Measurements from ENCODE around the gene MXI1. TPM values are rescaled to one million over a fixed set of nuclear protein-coding genes. Genes with fewer than 3 reads are reported as not detected.

The MXI1 gene
- total RNA-seq, 1 experiment from 2014 or later: 52.9 TPM

GRCh38 chr10:110209926-110210673, 2.7 kb downstream of the MXI1 start:
- no peak for DNase-seq (ENCODE audit: low read depth, low spot score)
- in situ Hi-C loops (cut with HindIII; ENCODE audit: low pct_unique_long_range_greater_than_20kb, low sequenced_read_pairs): no loop called here

- peak; percentile 97 for DNase-seq (ENCODE audit: low read depth, low spot score)
- in situ Hi-C loops (cut with HindIII; ENCODE audit: low pct_unique_long_range_greater_than_20kb, low sequenced_read_pairs): no loop called here
Observed at GRCh38 chr10:110210674-110211464, 3.5 kb downstream of the MXI1 start.

DNA sequence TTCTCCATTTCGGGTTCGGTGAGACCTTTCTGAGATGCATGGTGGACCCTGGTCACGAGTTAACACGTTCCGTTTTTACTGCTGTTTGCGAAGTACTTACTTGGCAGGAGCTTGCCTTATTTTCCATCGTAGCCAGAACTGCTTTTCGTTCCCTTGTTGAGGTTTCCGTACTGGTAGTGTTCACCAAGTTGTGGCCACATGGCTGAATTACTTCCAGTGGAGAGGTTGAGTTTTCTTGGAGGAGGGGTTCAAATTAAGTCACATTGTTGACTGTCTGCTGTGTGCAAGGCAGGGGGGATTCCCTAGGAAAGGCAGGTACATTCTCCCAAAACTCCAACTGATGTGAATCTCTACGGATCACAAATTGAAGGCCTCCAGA, 4.0 kb downstream of the MXI1 start:
- DNase-seq (ENCODE audit: low read depth, low spot score): no peak
- in situ Hi-C loops (cut with HindIII; ENCODE audit: low pct_unique_long_range_greater_than_20kb, low sequenced_read_pairs): no loop called here

- peak; percentile 48 for DNase-seq (ENCODE audit: low read depth, low spot score)
- in situ Hi-C loops (cut with HindIII; ENCODE audit: low pct_unique_long_range_greater_than_20kb, low sequenced_read_pairs): no loop called here
Observed at GRCh38 chr10:110212119-110213006, 5.0 kb downstream of the MXI1 start.

DNA sequence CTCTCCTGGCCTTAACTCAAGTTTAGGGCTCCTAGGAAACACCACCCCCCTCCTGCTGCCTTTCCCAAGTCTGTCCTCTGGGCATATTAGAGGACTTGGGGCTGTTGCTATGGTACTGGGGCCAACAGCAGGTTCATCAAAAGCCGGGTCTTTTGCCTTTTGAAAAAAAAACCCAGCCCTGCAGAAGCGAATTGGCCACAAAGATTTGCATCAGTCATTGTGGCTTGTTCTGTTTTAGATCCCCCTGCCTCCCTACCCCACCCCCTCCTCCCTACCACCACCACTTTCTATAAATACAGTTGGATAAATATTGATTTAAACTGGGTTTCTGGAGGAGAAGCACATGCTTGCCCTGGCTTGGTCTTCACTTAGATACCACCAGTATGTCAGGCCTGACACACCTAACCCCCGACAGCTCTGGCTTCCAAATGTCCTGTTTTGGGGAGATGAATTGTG, 7.0 kb downstream of the MXI1 start:
- DNase-seq (ENCODE audit: low read depth, low spot score): no peak
- in situ Hi-C loops (cut with HindIII; ENCODE audit: low pct_unique_long_range_greater_than_20kb, low sequenced_read_pairs): no loop called here

- no peak for DNase-seq (ENCODE audit: low read depth, low spot score)
- in situ Hi-C loops (cut with HindIII; ENCODE audit: low pct_unique_long_range_greater_than_20kb, low sequenced_read_pairs): no loop called here
Observed at GRCh38 chr10:110215286-110216170, 8.1 kb downstream of the MXI1 start.

GRCh38 chr10:110216240-110216639, 8.8 kb downstream of the MXI1 start:
- no peak for DNase-seq (ENCODE audit: low read depth, low spot score)
- in situ Hi-C loops (cut with HindIII; ENCODE audit: low pct_unique_long_range_greater_than_20kb, low sequenced_read_pairs): no loop called here

GRCh38 chr10:110216942-110217661, 9.7 kb downstream of the MXI1 start:
- DNase-seq (ENCODE audit: low read depth, low spot score): no peak
- in situ Hi-C loops (cut with HindIII; ENCODE audit: low pct_unique_long_range_greater_than_20kb, low sequenced_read_pairs): no loop called here

DNA sequence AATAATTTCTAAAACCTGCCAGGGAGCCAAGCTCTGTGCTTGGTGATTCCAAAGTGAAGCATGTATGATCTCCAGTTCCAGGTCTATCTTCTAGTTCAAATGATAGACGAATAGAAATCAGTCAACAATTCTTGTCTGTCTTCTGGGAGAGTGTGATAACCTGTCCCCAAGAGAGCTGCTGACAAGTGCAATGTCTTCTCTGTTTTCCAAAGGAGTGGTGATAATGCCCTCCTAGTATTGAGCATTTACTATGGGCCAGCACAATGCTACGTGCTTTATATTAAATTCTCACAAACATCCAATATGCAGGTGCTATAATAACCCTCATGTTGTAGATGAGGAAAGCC, 10.2 kb downstream of the MXI1 start:
- in situ Hi-C loops (cut with HindIII; ENCODE audit: low pct_unique_long_range_greater_than_20kb, low sequenced_read_pairs): no loop called here
- no peak for DNase-seq (ENCODE audit: low read depth, low spot score)

DNA sequence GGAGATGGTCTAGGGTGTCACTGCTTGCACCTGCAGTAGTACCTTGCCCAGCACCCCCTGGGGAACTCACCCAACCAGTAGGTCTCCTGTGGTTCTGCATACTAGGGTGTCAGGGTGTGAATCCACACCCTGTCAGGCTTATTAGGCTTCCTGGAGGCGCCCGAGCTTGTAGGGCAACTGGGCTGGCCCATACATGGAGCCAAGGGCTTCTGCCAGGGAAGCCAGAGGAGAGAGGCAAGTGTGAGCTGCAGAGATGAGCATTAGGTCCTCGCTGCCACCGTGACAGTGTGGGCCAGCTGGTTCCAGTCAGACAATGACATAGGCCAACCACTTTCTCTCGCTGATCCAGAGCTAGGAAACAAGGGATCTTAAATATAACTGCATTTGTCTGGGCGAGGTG, 11.2 kb downstream of the MXI1 start:
- DNase-seq (ENCODE audit: low read depth, low spot score): no peak
- in situ Hi-C loops (cut with HindIII; ENCODE audit: low pct_unique_long_range_greater_than_20kb, low sequenced_read_pairs): no loop called here

GRCh38 chr10:110219884-110220283, 12.5 kb downstream of the MXI1 start:
- no peak for DNase-seq (ENCODE audit: low read depth, low spot score)
- in situ Hi-C loops (cut with HindIII; ENCODE audit: low pct_unique_long_range_greater_than_20kb, low sequenced_read_pairs): no loop called here

GRCh38 chr10:110220398-110220797, 13.0 kb downstream of the MXI1 start:
- in situ Hi-C loops (cut with HindIII; ENCODE audit: low pct_unique_long_range_greater_than_20kb, low sequenced_read_pairs): no loop called here
- no peak for DNase-seq (ENCODE audit: low read depth, low spot score)

GRCh38 chr10:110221044-110221720, 13.8 kb downstream of the MXI1 start:
- in situ Hi-C loops (cut with HindIII; ENCODE audit: low pct_unique_long_range_greater_than_20kb, low sequenced_read_pairs): no loop called here
- DNase-seq (ENCODE audit: low read depth, low spot score): no peak

DNA sequence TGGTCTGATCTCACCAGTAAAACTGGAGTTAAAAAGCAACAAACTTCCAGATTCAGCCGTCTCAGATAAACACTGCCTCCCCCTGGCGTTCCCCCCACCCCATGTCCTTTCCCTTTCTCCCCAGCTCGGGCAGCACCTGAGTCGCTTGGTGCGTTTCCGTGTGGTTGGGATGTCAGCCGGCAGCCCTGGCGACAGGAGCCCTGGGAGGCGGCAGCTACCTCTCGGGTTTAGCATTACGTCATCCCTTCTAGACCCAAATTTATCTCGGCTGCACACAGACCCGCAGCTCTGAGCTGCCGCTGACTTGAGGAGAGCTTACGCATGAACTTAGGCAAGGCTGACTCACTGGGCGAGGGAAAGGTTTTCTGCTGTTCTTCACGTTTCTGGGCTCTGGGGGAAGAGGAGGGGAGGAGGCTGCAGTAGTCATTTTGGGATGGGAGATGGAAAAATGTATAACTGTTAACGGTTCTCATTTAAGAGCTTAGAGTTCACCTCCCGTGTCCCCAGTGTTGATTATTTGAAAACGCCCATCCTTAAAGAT, 14.4 kb downstream of the MXI1 start:
- in situ Hi-C loops (cut with HindIII; ENCODE audit: low pct_unique_long_range_greater_than_20kb, low sequenced_read_pairs): no loop called here
- DNase-seq (ENCODE audit: low read depth, low spot score): no peak

DNA sequence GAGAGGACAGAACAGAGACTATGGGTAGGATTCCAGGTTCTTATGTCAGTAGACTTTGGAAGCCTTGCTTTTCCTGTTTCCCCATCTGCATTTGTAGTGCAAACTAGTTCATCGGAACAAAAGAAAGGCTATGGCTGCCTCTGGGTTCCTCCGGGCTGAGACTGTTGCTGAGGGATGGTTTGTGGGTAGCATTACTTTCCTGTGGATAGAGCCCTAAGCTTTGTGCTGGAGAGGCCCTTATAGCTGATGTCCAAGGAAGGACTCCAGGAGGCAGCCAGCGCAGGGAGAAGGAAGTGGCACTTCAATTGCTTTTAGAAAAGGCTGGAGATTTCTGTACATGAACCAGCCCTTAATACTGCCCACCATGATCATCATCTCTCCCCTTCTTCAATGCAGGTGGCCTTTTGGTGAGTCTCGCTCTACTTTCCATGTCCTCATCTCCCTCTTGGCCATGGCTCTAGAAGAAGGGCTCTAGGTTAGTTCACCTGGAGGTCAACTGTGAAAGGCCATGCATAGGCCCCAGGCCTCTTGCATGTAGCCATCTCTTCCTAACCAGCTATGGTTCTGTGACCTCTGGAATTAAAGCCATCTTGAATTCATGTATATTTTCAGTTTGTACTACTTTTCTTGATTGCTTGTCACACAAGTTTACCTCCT, 15.4 kb downstream of the MXI1 start:
- DNase-seq (ENCODE audit: low read depth, low spot score): no peak
- in situ Hi-C loops (cut with HindIII; ENCODE audit: low pct_unique_long_range_greater_than_20kb, low sequenced_read_pairs): no loop called here

All from SK-MEL-5 (cell line).